Inflammatory macrophage treated with lipopolysaccharide for 1 hour (primary cell): ENCODE results near the gene GABPB2.

Experiments used
- DNase-seq, 2 donors: peaks; one replicate each; pipeline ENCODE4 v3.0.0-alpha.2; 2020 to 2022

Gene GABPB2

GRCh38 chr1:151070474-151071276 is at the start of gene GABPB2:
GABPB2 (plus strand) TSS chr1:151070761; CDS start chr1:151088190, 17,429 bp downstream.
- peak; percentile 68 to 90 for DNase-seq

GRCh38 chr1:151024540-151025146 is 45.9 kb upstream of the GABPB2 start:
- DNase-seq = peak; percentile 64 to 90

- DNase-seq = no peak
Observed at GRCh38 chr1:151026460-151026859, 44.1 kb upstream of the GABPB2 start.

- no peak for DNase-seq
Observed at GRCh38 chr1:151032164-151032563, 38.4 kb upstream of the GABPB2 start.

GRCh38 chr1:151035167-151035566 is 35.4 kb upstream of the GABPB2 start:
- no peak for DNase-seq

- no peak for DNase-seq
Observed at GRCh38 chr1:151036356-151036755, 34.2 kb upstream of the GABPB2 start, which contains the start of gene BNIPL. BNIPL (plus strand) TSS chr1:151036586; CDS start chr1:151036726, 140 bp downstream.

GRCh38 chr1:151037032-151037431 is 33.5 kb upstream of the GABPB2 start:
- DNase-seq = no peak

- no peak for DNase-seq
Observed at GRCh38 chr1:151039521-151039920, 31.0 kb upstream of the GABPB2 start.

GRCh38 chr1:151043163-151043562 is 27.4 kb upstream of the GABPB2 start:
- DNase-seq = no peak

GRCh38 chr1:151047591-151047924 is 23.0 kb upstream of the GABPB2 start, which contains the start of gene C1orf56:
C1orf56 (plus strand) TSS chr1:151047751; CDS start chr1:151047848, 97 bp downstream.
- DNase-seq = no peak

GRCh38 chr1:151047925-151048644 is 22.5 kb upstream of the GABPB2 start:
- peak; percentile 46 to 53 for DNase-seq

- DNase-seq = no peak
Observed at GRCh38 chr1:151048645-151049032, 21.9 kb upstream of the GABPB2 start.

GRCh38 chr1:151049458-151049857 is 21.1 kb upstream of the GABPB2 start:
- DNase-seq = no peak

GRCh38 chr1:151050051-151050688 is 20.4 kb upstream of the GABPB2 start:
- DNase-seq = no peak

- no peak for DNase-seq
Observed at GRCh38 chr1:151051356-151052009, 19.1 kb upstream of the GABPB2 start.

GRCh38 chr1:151054971-151055547 is 15.5 kb upstream of the GABPB2 start:
- no peak for DNase-seq

- DNase-seq = no peak
Observed at GRCh38 chr1:151055581-151055980, 15.0 kb upstream of the GABPB2 start.

- DNase-seq = no peak
Observed at GRCh38 chr1:151056149-151056548, 14.4 kb upstream of the GABPB2 start.

- no peak for DNase-seq
Observed at GRCh38 chr1:151058692-151059091, 11.9 kb upstream of the GABPB2 start.

GRCh38 chr1:151059109-151060006 is 11.2 kb upstream of the GABPB2 start, which contains the start of gene CDC42SE1:
CDC42SE1 (minus strand) TSS chr1:151059622; CDS start chr1:151055730, 3,892 bp downstream.
- peak; percentile 85 to 86 for DNase-seq
